K562 (cell line): ENCODE results near the gene GEMIN8. TPM values are rescaled to one million over a fixed set of nuclear protein-coding genes. Genes with fewer than 3 reads are reported as not detected.
A peak's percentile ranks its signal among the peaks of the same experiment; 100 is the strongest.

Experiments used
- ATAC-seq: fragments of 200-7000 bp; cut with Tn5 transposase; 3 replicates; pipeline ENCODE4 v1.9.1; 2020; ENCODE audit warnings: moderate library complexity
- BruUV-seq: library from RNA; stranded (reverse); fragments of 400-500 nt; replicated peaks from 2 replicates; lab custom pipeline; 2021; lab: Mats Ljungman, UMichigan
- CTCF ChIA-PET: fragments of 300-600 bp; formaldehyde crosslinking; extraction: SDS; loops from one replicate; lab custom pipeline; 2021; ENCODE audit warnings: low intra/inter-chr PET ratio; lab: Yijun Ruan, JAX
- POLR2A ChIA-PET: fragments of 300-600, 350-650 bp; sonication (Branson Sonifier 250); formaldehyde crosslinking; extraction: SDS; loops from one replicate; lab custom pipeline; 2021; ENCODE audit warnings: antibody characterized with exemption, inconsistent platforms; lab: Yijun Ruan, JAX
- DNase-seq, 4 experiments: peaks; one replicate each; pipeline versions ENCODE4 v3.0.0 to v3.0.0-alpha.2; 2011 to 2018; ENCODE audit warnings: low spot score in 3 of 4, mixed read lengths in 3 of 4; ENCODE audit errors: extremely low read depth in 1 of 4
- FAIRE-seq: peaks from 2 replicates; lab custom pipeline; 2011; peaks lifted over from hg19 to GRCh38; lab: Jason Lieb, UNC
- H2AFZ ChIP-seq: 2 replicates; pipeline ENCODE4 v1.6.0; 2011; ENCODE audit warnings: low read depth, low read length, control low read depth, inconsistent platforms
- H3K27ac ChIP-seq: fragments of 200-600 bp; 3 replicates; pipeline ENCODE4 v1.8.0; 2011; ENCODE audit warnings: low read depth, mild to moderate bottlenecking, control low read depth, inconsistent platforms, low read length, moderate library complexity, mixed read lengths; ENCODE audit errors: extremely low read depth
- H3K27me3 ChIP-seq, 2 experiments: fragments of 300-600 bp in 1 of 2; 2 replicates in 1 of 2; 3 replicates in 1 of 2; pipeline versions ENCODE4 v1.6.0 to v1.8.0; 2011; ENCODE audit warnings: inconsistent platforms in 2 of 2, low read length in 2 of 2, mild to moderate bottlenecking in 1 of 2, mixed read lengths in 1 of 2, moderate library complexity in 1 of 2; ENCODE audit not compliant: control insufficient read depth in 2 of 2, insufficient read depth in 2 of 2
- H3K36me3 ChIP-seq: fragments of 300-600 bp; 3 replicates; pipeline ENCODE4 v1.8.0; 2011; ENCODE audit warnings: mild to moderate bottlenecking, low read length, inconsistent platforms; ENCODE audit not compliant: control insufficient read depth, insufficient read depth
- H3K4me1 ChIP-seq, 2 experiments: fragments of 200-600 bp in 1 of 2; replicated peaks in 1 of 2; 2 replicates in 1 of 2; 3 replicates in 1 of 2; pipeline versions ENCODE4 v1.5.1 to v1.8.0; 2011; ENCODE audit warnings: inconsistent platforms in 2 of 2, low read length in 2 of 2, mild to moderate bottlenecking in 1 of 2, mixed read lengths in 1 of 2, moderate library complexity in 1 of 2; ENCODE audit not compliant: control insufficient read depth in 2 of 2, insufficient read depth in 2 of 2
- H3K4me2 ChIP-seq: 2 replicates; pipeline ENCODE4 v1.6.1; 2011; ENCODE audit warnings: low read length, control low read depth, inconsistent platforms, mixed read lengths; ENCODE audit not compliant: insufficient read depth
- H3K4me3 ChIP-seq: fragments of 200-600 bp; sonication (generic), shearing (Covaris generic); 2 replicates; pipeline ENCODE4 v1.5.1; 2016; ENCODE audit warnings: control low read depth, inconsistent platforms
- H3K79me2 ChIP-seq: fragments of 200-600 bp; 3 replicates; pipeline ENCODE4 v1.8.0; 2011; ENCODE audit warnings: low read length, inconsistent platforms; ENCODE audit not compliant: control insufficient read depth, insufficient read depth
- H3K9ac ChIP-seq, 2 experiments: 2 replicates each; pipeline versions ENCODE4 v1.6.0 to v1.6.1; 2011; ENCODE audit warnings: low read depth in 2 of 2, low read length in 2 of 2, control low read depth in 1 of 2, inconsistent platforms in 1 of 2, mild to moderate bottlenecking in 1 of 2, mixed read lengths in 1 of 2; ENCODE audit not compliant: insufficient read depth in 1 of 2
- H3K9me1 ChIP-seq: one replicate; pipeline ENCODE4 v1.6.0; 2011; ENCODE audit warnings: inconsistent platforms, mild to moderate bottlenecking, low read length, moderate library complexity; ENCODE audit not compliant: control insufficient read depth, insufficient read depth
- H3K9me3 ChIP-seq: replicated peaks from 2 replicates; pipeline ENCODE4 v1.5.1; 2011; ENCODE audit warnings: low read depth, low read length, inconsistent platforms; ENCODE audit not compliant: control insufficient read depth, insufficient read depth
- H4K20me1 ChIP-seq: replicated peaks from 2 replicates; pipeline ENCODE4 v1.6.1; 2011; ENCODE audit warnings: low read length, inconsistent platforms, mixed read lengths; ENCODE audit not compliant: control insufficient read depth, insufficient read depth
- BRD9 ChIP-seq: fragments of 450-650 bp; IDR thresholded peaks from 2 replicates; pipeline ENCODE4 v1.6.1; 2018; ENCODE audit warnings: low read depth; ENCODE audit not compliant: partially characterized antibody
- CBFA2T3 ChIP-seq: fragments of 450-650 bp; IDR thresholded peaks from 2 replicates; pipeline ENCODE4 v1.6.1; 2017
- CREBBP ChIP-seq: IDR thresholded peaks from one replicate; pipeline ENCODE4 v1.6.1; 2012; ENCODE audit warnings: low read depth, mild to moderate bottlenecking, control low read depth, inconsistent platforms, low read length
- E2F5 ChIP-seq: sonication (generic); formaldehyde crosslinking; IDR thresholded peaks from 2 replicates; pipeline ENCODE4 v1.8.0; 2022; ENCODE audit warnings: mild to moderate bottlenecking, missing genetic modification reagents
- ELF1 ChIP-seq: fragments of 200-800 bp; sonication (Bioruptor generic); IDR thresholded peaks from 2 replicates; pipeline ENCODE4 v1.6.1; 2016; ENCODE audit warnings: missing genetic modification characterization, missing compliant biosample characterization
- HSF4 ChIP-seq: fragments of 250-450 bp; sonication (Bioruptor Pico); IDR thresholded peaks from 2 replicates; pipeline ENCODE4 v2.1.2; 2022; ENCODE audit warnings: mild to moderate bottlenecking, moderate library complexity, borderline replicate concordance
- MBD2 ChIP-seq: sonication (generic); IDR thresholded peaks from 2 replicates; pipeline ENCODE4 v1.6.1; 2016; ENCODE audit warnings: low read depth, borderline replicate concordance
- NCOA1 ChIP-seq: fragments of 450-650 bp; IDR thresholded peaks from 2 replicates; pipeline ENCODE4 v1.6.1; 2016; ENCODE audit warnings: low read depth
- RBM25 ChIP-seq: fragments of 200-400 bp; formaldehyde crosslinking; IDR thresholded peaks from 2 replicates; pipeline ENCODE4 v1.6.1; 2018; ENCODE audit warnings: low read length, low read depth, moderate library complexity; ENCODE audit not compliant: severe bottlenecking
- SMAD4 ChIP-seq: fragments of 250-450 bp; sonication (Bioruptor Pico); conservative IDR thresholded peaks from 2 replicates; pipeline ENCODE4 v1.8.0; 2021; ENCODE audit warnings: inconsistent platforms, mild to moderate bottlenecking, moderate library complexity
- SMARCA4 ChIP-seq: fragments of 450-650 bp; IDR thresholded peaks from 2 replicates; pipeline ENCODE4 v1.6.1; 2016
- SMARCC2 ChIP-seq: fragments of 450-650 bp; IDR thresholded peaks from 2 replicates; pipeline ENCODE4 v1.6.1; 2017; ENCODE audit warnings: antibody characterized with exemption, moderate library complexity, mild to moderate bottlenecking, low read depth
- SMARCE1 ChIP-seq: fragments of 450-650 bp; IDR thresholded peaks from 2 replicates; pipeline ENCODE4 v1.7.1; 2016; ENCODE audit warnings: mild to moderate bottlenecking
- SNIP1 ChIP-seq: fragments of 450-650 bp; IDR thresholded peaks from 2 replicates; pipeline ENCODE4 v1.7.1; 2017; ENCODE audit warnings: low read depth, mild to moderate bottlenecking
- TAL1 ChIP-seq: fragments of 450-650 bp; IDR thresholded peaks from 2 replicates; pipeline ENCODE4 v1.6.1; 2016; ENCODE audit warnings: mild to moderate bottlenecking
- THAP7 ChIP-seq: fragments of 250-450 bp; sonication (Bioruptor Pico); IDR thresholded peaks from 2 replicates; pipeline ENCODE4 v1.5.0; 2021
- TRIM24 ChIP-seq, 2 experiments: fragments of 450-650 bp; IDR thresholded peaks; 2 replicates each; pipeline ENCODE4 v1.6.1; 2016
- WHSC1 ChIP-seq: IDR thresholded peaks from one replicate; pipeline ENCODE4 v1.6.1; 2012; ENCODE audit warnings: low read length, control low read depth, inconsistent platforms
- XRCC4 ChIP-seq: IDR thresholded peaks from one replicate; pipeline ENCODE4 v1.6.1; 2011; ENCODE audit not compliant: insufficient read depth, insufficient read length; ENCODE audit errors: extremely low read depth
- ZBTB1 ChIP-seq: sonication (generic); formaldehyde crosslinking; IDR thresholded peaks from 2 replicates; pipeline ENCODE4 v1.8.1; 2023; ENCODE audit warnings: missing genetic modification reagents, low read depth, mild to moderate bottlenecking, borderline replicate concordance
- ZFPM2 ChIP-seq: fragments of 250-450 bp; sonication (Bioruptor Pico); IDR thresholded peaks from 2 replicates; pipeline ENCODE4 v1.5.1; 2022; ENCODE audit warnings: mild to moderate bottlenecking
- ZKSCAN1 ChIP-seq: fragments of 150-350 bp; IDR thresholded peaks from 2 replicates; pipeline ENCODE4 v1.6.1; 2016; ENCODE audit warnings: low read depth, low read length
- WGBS: fragments of 100-300 bp; shearing (Covaris generic); methylation state at CpG from one replicate; pipeline ENCODE4 v1.1.6; 2016; ENCODE audit warnings: low coverage, mixed read lengths; ENCODE audit not compliant: insufficient coverage; ENCODE audit errors: missing lambda C conversion rate; 5-methylcytosine and 5-hydroxymethylcytosine counted together
- in situ Hi-C: fragments of 300-500 bp; cut with MboI; formaldehyde crosslinking; loops from 4 replicates; pipeline ENCODE4 v1.15.0; 2018; ENCODE audit warnings: inconsistent platforms, mixed read lengths
- intact Hi-C: fragments of 100-400 bp; cut with micrococcal nuclease; formaldehyde crosslinking; loops from 2 replicates; pipeline ENCODE4 v1.14.2; 2022
- polyA plus RNA-seq, 8 experiments: library from polyadenylated mRNA; depleted of rRNA in 4 of 8; stranded (reverse) in 5 of 8; unstranded in 3 of 8; fragments of >200 nt; fragmentation: Nextera tagmentation in 2 of 8; fragmentation: Illumina TruSeq in 1 of 8; extraction: Ambion mirVana in 2 of 8; extraction: Trizol in 1 of 8; gene quantifications; 2 replicates each; pipeline versions ENCODE4 v1.2.1 to v1.2.3, GENCODE V29; 2011 to 2014; ENCODE audit warnings: inconsistent platforms in 1 of 8, missing spikeins in 1 of 8
- total RNA-seq, 7 experiments: library from RNA; depleted of rRNA in 6 of 7; stranded (reverse); fragments of >200 nt in 6 of 7; fragmentation: Illumina TruSeq in 2 of 7; extraction: Trizol in 2 of 7; gene quantifications; 2 replicates each; pipeline versions ENCODE4 v1.2.1 to v1.2.3, GENCODE V29; 2011 to 2021; ENCODE audit warnings: low replicate concordance in 1 of 7

GEMIN8 gene
- total and polyA plus RNA-seq, 9 of the 15 experiments (the other 6 are each of a cell fraction or from before 2014, with no cell fraction given): 10.9 to 29.1 (median 16.9) TPM

GRCh38 chrX:14030174-14030530 is 460 bp upstream of the GEMIN8 start (continued):
- TF ChIP-seq TRIM24 (IDR thresholded peaks at IDR 0.05) (0 out of 4 replicates have a peak, but pooled peaks of 1 of the 2 experiments have one; percentile 3), SMARCC2 (0 out of 2 replicates have a peak, but pooled peaks have one; percentile 20), SMARCE1 (0 out of 2 replicates have a peak, but pooled peaks have one; percentile 41), TAL1 (peak; percentile 44; the same call in 1 of the 2 replicates), ZBTB1 (0 out of 2 replicates have a peak, but pooled peaks have one; percentile 7), BRD9 (peak; percentile 36), CBFA2T3 (no peak), SMARCA4 (peak; percentile 61; the same call in 1 of the 2 replicates), XRCC4 (no peak), SMAD4 (0 out of 2 replicates have a peak, but pooled peaks have one; percentile 8)

GRCh38 chrX:14029039-14029424 is 660 bp downstream of the GEMIN8 start:
- ChIA-PET CTCF (interaction anchor here (1.3 kb wide), 1 partner anchor 522 kb away, joined by 5 read pairs; no protein-coding TSS in a partner anchor), POLR2A (interaction anchor here (1.3 to 1.6 kb wide), 2 partner anchors 332 to 1052 kb away, joined by 3 to 6 read pairs; no protein-coding TSS in a partner anchor)
- 0% methylated on average over 7 of the region's 7 CpGs for WGBS
- H3K27ac ChIP-seq: peak overlapping the region; percentile 85
- in situ Hi-C loops: loop anchor here (5.0 kb wide), 1 partner anchor 377 kb away; the partner anchor contains the start of gene TCEANC
- H3K36me3 ChIP-seq: peaks cover 4% of the 10 kb centered on the region; the same call in 1 of the 3 replicates
- H3K9me3 ChIP-seq: no peaks in the 10 kb centered on the region
- H3K9ac ChIP-seq: peak overlapping the region; percentile 61 to 86; a peak in 3 of 4 replicates
- H2AFZ ChIP-seq: peak overlapping the region; percentile 86
- no peaks in the 10 kb centered on the region for H3K9me1 ChIP-seq
- no TSS peak for BruUV-seq
- peak overlapping the region; percentile 83 for H3K4me2 ChIP-seq
- ATAC-seq (peak; percentile 23), DNase-seq (peak; percentile 16 to 71 (median 22)), FAIRE-seq (peak; percentile 91)
- H4K20me1 ChIP-seq: no peaks in the 10 kb centered on the region
- H3K79me2 ChIP-seq: peaks cover 32% of the 10 kb centered on the region
- H3K4me3 ChIP-seq: peak overlapping the region; percentile 52
- peaks cover 4 to 14% of the 10 kb centered on the region in 2 experiments; a peak in 4 of 5 replicates for H3K4me1 ChIP-seq
- H3K27me3 ChIP-seq: no peaks in the 10 kb centered on the region
- intact Hi-C loops: loop anchor here (1.0 to 10.0 kb wide), 2 partner anchors 104 to 382 kb away; no protein-coding TSS in a partner anchor
- TF ChIP-seq ZKSCAN1: no peak
- TF ChIP-seq HSF4 (CRISPR knock-in tag): no peak
- TF ChIP-seq ELF1 (tag): no peak
- TF ChIP-seq RBM25: no peak
- no peak for TF ChIP-seq E2F5 (CRISPR knock-in tag)
- TF ChIP-seq THAP7 (CRISPR knock-in tag): no peak
- TF ChIP-seq ZFPM2 (CRISPR knock-in tag): no peak
- TF ChIP-seq NCOA1: no peak
- TF ChIP-seq MBD2: no peak
- TF ChIP-seq CREBBP: no peak
- TF ChIP-seq SNIP1: no peak
- no peak for TF ChIP-seq WHSC1
